CD4-positive, alpha-beta T cell treated with Interferon gamma for 1 hour (primary cell): ENCODE data around the gene RNASE11.
"Not testable (repeated sequence)": the region's sequence is repeated elsewhere in the genome, so short reads cannot be mapped to it uniquely, and the experiment has no call there.

Experiments used
- DNase-seq: peaks from one replicate; pipeline ENCODE4 v3.0.0-alpha.2; 2020

The RNASE11 gene

GRCh38 chr14:20613094-20614037 lies 25.6 kb upstream of the RNASE11 start:
- DNase-seq: peak; percentile 86

GRCh38 chr14:20612403-20612802 lies 24.6 kb upstream of the RNASE11 start:
- no peak for DNase-seq

- no peak for DNase-seq
Measured at GRCh38 chr14:20611277-20611676, 23.5 kb upstream of the RNASE11 start.

GRCh38 chr14:20610002-20610765 lies 22.4 kb upstream of the RNASE11 start:
- peak; percentile 77 for DNase-seq

- peak; percentile 65 for DNase-seq
Measured at GRCh38 chr14:20609215-20610001, 21.6 kb upstream of the RNASE11 start.

DNA sequence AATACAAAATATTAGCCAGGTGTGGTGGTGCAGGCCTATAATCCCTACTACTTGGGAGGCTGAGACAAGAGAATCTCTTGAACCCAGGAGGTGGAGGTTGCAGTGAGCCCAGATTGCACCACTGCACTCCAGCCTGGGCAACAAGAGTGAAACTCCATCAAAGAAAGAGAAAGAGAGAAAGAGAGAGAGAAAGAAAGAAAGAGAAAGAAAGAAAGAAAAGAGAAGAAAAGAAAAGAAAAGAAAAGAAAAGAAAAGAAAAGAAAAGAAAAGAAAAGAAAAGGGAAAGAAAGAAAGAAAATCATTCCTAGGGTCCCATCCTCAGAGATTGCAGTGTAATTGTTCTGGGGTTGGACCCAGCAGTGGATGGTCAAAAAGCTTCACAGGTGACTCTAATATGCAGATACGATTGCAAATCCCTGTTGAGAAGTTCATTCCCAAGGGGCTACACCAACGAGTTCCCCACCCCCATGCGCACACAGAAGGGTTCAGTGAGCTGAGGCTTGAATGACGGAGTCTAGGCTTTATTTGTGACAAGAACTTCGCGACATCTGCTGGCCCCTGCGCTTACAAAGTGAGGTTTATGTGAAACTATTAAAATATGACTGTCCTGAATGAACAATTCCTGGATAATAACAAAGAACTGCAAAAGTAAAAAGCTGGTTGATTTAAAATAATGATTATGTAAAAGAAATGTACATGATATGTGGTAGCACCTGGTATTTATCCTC lies 20.7 kb upstream of the RNASE11 start:
- no peak for DNase-seq

DNA sequence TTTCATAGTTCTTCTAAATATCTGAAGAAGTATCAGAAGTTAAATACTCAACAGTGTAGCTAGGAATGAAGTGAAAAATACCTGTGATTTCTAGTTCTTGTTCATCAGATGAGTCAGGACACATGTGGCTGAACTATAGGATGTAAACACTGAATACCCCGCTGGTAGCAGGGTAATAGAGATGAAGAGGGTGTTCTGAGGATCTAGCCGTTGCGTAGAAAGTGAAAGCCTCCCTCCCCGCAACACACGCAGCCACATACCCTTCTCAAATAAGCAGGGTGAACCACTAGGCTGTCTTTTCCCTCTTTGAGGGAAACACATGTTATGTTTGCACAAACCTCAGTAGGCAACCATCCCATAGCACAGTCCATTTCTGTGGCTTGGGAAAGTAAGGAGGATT lies 19.8 kb upstream of the RNASE11 start:
- no peak for DNase-seq

DNA sequence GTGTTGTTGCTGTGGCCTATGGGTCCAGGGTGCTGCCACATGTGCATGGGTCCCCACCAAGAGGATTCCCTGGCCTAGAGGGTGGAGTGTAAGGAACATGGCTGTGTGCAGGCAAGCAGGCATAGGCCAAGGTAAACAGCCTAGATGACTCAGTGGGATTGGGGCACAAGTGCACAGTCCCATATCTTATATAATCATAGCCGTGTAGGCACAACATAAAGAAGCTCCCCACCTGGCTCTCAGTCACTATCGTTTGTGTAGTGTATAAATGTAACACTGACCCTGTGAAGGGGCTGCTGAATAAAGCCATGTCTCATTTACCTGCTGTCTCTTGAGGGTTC lies 19.1 kb upstream of the RNASE11 start:
- no peak for DNase-seq

- DNase-seq: no peak
Measured at GRCh38 chr14:20606190-20606901, 18.5 kb upstream of the RNASE11 start.

DNA sequence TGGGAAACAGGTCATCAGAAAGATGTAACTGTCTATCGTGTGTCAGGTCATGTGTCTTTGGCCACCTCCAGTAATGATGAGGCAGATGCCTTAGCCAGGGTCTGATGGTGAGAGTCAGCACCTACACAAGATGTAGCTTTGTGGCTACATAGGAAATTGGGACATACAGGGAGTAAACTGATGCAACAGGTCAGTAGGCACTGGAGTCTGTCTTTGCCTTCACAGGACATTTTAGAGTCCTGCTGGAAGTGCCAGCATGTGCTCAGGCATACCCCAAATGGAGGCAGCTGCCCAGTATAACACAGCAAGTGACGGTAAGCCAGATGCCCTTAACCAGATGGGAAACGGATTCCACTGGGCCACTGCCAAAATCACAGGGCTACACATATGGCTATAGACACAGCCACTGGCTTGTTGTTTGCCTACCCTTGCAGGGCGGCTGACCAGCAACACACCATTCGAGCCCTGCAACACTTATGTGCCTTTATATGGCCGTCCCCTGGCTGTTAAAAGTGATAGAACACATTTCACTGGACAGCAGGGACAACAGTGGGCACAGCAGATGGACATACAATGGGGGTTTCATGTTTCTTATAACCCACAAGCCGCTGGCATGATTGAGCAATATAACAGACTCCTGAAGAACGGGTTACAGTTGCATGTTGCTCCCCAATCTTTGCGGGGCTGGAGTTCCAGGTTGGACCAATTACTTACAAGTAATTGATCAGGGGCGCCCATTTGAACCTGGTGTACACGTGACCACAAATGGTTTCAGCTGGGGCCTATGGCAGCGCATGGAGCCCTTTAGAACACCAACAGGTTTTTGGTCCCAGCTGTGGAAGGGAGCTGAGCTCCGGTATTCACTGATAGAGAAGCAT lies 16.3 kb upstream of the RNASE11 start:
- DNase-seq: no peak

DNA sequence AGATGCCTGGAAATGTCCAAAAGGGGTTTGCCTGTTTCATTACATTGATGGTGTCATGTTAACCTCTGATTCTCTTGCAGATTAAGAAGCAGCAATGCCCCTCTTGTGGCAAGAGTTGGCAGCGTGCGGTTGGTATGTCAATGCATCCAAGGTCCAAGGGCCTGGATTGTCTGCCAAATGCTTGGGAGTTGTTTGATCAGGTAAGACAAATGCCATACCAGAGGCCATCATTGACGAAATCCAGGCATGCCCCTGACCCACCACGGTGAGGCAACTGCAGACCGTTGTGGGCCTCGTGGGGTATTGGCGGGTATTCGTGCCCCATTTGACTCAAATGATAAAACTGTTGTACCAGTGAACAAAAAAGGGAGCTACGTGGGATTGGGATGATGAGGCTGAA lies 14.8 kb upstream of the RNASE11 start:
- DNase-seq: no peak

GRCh38 chr14:20601522-20601921 lies 13.7 kb upstream of the RNASE11 start:
- DNase-seq: no peak

- no peak for DNase-seq
Measured at GRCh38 chr14:20597108-20597507, 9.3 kb upstream of the RNASE11 start.

- DNase-seq: not testable (repeated sequence)
Measured at GRCh38 chr14:20595726-20596125, 7.9 kb upstream of the RNASE11 start.

DNA sequence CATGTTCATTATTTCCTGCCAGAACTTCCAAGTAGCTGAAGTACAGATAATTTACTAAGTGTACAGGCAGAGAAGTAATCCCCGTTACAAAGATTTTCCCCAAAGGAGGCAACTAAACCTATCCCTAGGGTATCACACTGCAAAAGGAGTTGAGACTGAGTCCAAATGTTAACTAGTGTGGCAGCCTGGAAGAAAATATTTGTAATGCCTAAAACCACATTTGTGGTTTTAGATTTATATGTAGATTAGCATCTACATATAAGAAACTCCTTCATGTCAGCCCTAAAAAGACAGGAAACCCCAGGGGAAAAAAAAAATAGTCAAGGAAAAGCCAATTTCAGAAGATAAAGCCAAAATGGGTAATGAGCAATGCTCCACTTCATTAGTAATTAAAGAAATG lies 4.8 kb upstream of the RNASE11 start:
- DNase-seq: no peak

GRCh38 chr14:20591235-20591634 lies 3.4 kb upstream of the RNASE11 start, which contains the start of gene RNASE12:
TSS of gene RNASE12 (minus strand) at chr14:20591376. CDS start at chr14:20590723, 653 bp downstream.
- DNase-seq: no peak

DNA sequence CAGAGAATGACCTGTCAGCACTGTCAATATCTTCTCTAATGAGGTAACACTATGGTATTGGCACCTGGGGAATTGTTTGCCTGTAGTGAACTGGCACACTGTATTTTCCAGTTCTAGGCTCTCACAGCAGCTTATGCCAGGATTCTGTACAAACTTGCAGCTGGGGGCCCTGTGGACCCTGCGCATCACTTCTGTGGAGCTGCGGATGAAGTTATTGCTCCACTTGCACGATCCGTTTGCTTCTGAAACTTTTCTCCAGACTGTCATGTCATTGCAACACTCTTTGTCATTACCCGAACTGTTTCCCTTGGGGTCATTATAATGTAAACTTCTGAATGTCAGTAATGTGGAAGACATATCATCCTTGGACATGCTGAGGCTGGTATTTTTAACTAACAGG lies 3.9 kb downstream of the RNASE11 start:
- no peak for DNase-seq

GRCh38 chr14:20583142-20583541 lies 4.7 kb downstream of the RNASE11 start:
- DNase-seq: no peak

DNA sequence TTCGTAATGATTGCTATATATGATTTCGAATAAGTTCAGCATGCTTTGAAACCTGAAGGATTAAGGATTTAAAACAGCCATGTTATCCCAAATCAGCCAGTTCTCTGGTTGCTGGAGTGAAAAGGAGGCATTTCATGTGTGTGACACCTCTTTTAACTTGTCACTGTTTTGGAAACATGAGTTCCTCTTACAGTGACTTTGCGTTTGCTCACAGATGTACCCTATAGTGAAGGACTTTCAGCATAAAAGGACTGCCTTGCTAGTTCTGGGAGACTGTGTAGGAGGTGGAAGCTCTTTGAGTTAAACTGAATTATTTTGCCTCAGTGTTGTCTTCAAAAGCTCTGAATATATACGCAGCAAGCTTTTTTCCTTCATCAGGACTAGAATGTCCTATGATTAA lies 7.6 kb downstream of the RNASE11 start:
- no peak for DNase-seq

DNA sequence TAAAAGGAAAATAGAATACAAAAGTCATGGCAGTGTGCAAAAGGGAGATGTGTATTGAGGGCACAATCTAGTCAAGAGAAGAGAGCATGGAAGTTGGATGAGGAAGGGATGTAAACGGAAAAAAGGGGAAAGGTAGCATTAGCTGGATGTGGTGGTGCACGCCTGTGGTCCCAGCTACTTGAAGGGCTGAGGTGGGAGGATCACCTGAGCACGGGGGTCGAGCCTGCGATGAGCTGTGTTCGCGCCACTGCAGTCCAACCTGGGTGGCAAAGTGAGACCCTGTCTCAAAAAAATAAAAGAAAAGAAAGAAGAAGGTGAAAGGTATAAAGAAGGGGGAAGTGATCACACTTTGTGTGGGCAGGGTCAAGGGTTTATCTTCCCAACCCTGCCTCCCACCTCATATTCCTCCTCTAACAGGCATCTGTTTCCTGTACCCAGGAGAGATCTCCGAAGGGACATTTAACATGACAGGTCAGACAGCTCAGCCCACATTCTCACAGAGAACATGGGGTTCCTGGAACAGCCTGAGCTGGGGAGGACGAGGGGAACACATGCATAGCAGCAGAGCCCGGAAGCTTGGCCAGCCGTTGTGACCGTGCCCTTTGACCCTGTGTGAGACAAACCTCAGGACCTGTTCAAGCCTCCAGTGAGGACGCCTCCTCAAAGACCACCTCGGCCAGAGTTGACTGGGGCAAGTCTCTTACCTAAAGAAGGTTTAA lies 8.9 kb downstream of the RNASE11 start:
- DNase-seq: no peak
